Mucosa of stomach (tissue), 1 donor: ENCODE measurements around the gene NOC4L.

Experiments used
- H3K27me3 ChIP-seq: one replicate; pipeline ENCODE4 v1.7.0; 2013; ENCODE audit warnings: mild to moderate bottlenecking, low read length; ENCODE audit not compliant: control insufficient read depth, insufficient read depth
- H3K36me3 ChIP-seq: one replicate; pipeline ENCODE4 v1.7.0; 2013; ENCODE audit warnings: low read length; ENCODE audit not compliant: control insufficient read depth, insufficient read depth
- H3K4me1 ChIP-seq: one replicate; pipeline ENCODE4 v1.7.0; 2013; ENCODE audit warnings: mild to moderate bottlenecking, low read length; ENCODE audit not compliant: control insufficient read depth, insufficient read depth
- H3K4me3 ChIP-seq: one replicate; pipeline ENCODE4 v1.7.0; 2013; ENCODE audit warnings: low read length
- H3K9ac ChIP-seq: one replicate; pipeline ENCODE4 v1.7.0; 2013; ENCODE audit warnings: mild to moderate bottlenecking, low read length, moderate library complexity
- H3K9me3 ChIP-seq: one replicate; pipeline ENCODE4 v1.7.0; 2013; ENCODE audit warnings: mild to moderate bottlenecking, low read length, moderate library complexity; ENCODE audit not compliant: control insufficient read depth
- donor health status: Pancreatic carcinoma.

NOC4L gene

DNA sequence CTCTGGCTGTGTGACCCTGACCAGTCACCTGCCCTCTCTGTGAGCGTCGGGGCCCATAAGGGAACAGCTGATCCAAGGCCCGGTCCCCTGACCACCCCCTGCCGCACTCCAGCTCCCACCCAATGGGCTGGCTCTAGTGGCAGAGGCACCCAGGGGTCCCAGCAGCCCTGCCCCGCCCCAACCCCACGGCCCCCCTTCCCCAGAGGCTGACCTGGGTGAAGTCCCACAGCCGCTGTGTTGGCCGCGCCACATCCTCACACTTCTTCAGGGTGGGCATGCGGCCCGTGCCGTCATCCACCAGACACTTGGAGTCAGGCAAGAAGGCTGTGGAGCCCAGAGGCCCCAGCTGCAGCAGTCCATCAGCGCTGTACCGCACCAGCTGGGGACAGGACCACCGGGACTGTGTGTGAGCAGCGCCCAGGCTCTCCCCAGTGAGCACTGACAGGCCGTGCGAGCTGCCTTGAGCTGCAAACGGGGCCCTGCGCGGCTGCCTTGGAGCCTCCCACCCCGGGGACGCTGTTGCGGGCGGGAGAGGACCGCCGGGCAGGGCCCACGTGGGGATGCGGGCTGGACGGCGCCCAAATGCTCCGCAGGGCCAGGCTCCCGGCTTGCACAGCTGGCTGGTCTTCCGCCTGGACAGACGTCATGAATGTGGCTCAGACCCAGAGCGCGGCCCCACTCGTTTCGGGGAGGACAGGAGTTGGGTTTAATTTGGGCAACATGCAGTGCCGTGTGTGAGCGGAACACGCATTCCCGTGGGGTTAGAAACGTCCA, 53.5 kb downstream of the NOC4L start:
- no peak overlapping the region for H3K4me3 ChIP-seq

DNA sequence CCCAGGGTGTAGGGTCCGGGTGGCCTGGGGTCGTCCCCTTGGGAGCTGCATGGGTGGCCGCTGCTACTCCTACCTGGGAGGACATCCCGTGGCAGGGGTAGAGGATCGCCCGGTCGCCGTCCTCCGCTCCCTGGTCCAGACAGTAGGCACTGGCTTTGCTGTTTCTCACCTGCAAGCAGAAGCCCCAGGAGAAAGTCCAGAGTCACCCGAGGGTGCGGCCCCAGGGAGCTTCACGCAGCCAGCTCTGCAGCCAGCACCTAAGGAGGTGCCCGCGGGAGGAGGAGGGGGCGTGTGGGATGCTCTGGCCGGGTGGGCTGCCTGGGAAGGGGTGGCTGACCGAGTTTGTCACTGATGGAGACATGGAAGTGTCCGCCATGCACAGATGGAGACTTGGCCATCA, 54.8 kb downstream of the NOC4L start:
- Histone ChIP-seq H3K9ac (no peak overlapping the region), H3K4me3 (no peak overlapping the region), H3K27me3 (peaks cover 6% of the 10 kb centered on the region)

More for the DNA sequence above, 53.5 kb downstream of the NOC4L start:
- no peaks in the 10 kb centered on the region for H3K27me3 ChIP-seq
- H3K9ac ChIP-seq, result no peak overlapping the region
- H3K36me3 ChIP-seq, result no peaks in the 10 kb centered on the region
- H3K4me1 ChIP-seq, result no peaks in the 10 kb centered on the region
- H3K9me3 ChIP-seq, result peaks cover 9% of the 10 kb centered on the region

DNA sequence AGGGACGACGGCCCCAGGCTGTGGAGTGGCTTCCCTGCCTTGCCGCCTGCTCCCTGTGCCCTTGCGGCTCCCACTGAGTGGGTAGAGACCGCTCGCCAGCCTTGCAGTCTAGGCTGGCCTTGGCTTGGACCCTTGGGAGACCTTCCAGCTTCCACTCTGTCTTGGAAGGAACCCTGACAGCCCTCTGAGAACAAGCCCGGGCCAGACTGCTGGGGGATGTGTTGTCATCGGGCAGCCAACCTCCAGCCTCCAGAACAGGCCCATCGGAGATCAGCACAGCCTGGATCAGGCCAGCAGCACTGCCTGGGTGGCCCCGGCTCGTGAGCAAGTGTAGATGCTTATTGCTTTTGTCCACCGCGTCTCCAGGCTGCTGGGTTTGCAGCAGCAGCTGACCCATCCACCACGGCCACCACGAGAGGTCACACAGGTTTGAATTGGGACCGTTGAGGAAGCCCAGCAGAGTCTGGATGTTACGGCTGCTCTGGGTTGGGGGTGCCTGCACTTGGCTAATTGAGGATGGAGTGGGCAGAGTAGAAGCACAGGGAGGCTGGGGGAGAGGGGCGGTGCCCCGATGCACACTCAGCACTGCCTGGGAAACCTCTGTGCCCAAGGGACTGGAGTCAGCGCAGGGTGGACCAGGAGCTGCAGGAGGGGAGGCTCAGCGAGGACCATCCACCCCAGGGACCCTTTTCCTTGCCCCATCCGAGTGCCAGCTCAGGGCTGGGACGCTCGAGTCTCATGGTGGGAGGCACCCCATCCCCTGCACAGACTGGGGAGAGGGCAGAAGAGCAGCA, 55.5 kb downstream of the NOC4L start:
- Histone ChIP-seq H3K27me3 (peaks cover 13% of the 10 kb centered on the region), H3K4me1 (no peaks in the 10 kb centered on the region), H3K36me3 (no peaks in the 10 kb centered on the region), H3K4me3 (no peak overlapping the region), H3K9me3 (no peaks in the 10 kb centered on the region), H3K9ac (no peak overlapping the region)

More for the DNA sequence above, 54.8 kb downstream of the NOC4L start:
- Histone ChIP-seq H3K9me3 (peaks cover 6% of the 10 kb centered on the region), H3K36me3 (no peaks in the 10 kb centered on the region), H3K4me1 (no peaks in the 10 kb centered on the region)

DNA sequence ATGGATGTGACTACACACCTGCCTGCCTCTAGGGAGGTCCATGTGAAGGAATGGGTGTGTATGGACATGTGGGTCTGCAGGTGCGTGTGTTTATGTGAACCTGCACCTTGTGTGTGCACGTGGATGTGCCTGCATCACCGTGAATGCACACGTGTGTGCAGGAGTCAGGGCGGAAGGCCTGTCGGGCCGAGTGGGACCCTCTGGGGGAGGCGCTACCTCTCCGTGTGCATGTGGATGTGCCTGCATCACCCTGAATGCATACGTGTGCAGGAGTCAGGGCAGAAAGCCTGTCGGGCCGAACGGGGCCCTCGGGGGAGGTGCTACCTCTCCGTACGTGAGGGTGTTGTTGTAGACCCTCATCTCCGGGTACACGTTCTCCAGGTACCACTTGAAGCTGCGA, 56.5 kb downstream of the NOC4L start:
- Histone ChIP-seq H3K4me1 (peaks cover 5% of the 10 kb centered on the region), H3K27me3 (peaks cover 23% of the 10 kb centered on the region)

DNA sequence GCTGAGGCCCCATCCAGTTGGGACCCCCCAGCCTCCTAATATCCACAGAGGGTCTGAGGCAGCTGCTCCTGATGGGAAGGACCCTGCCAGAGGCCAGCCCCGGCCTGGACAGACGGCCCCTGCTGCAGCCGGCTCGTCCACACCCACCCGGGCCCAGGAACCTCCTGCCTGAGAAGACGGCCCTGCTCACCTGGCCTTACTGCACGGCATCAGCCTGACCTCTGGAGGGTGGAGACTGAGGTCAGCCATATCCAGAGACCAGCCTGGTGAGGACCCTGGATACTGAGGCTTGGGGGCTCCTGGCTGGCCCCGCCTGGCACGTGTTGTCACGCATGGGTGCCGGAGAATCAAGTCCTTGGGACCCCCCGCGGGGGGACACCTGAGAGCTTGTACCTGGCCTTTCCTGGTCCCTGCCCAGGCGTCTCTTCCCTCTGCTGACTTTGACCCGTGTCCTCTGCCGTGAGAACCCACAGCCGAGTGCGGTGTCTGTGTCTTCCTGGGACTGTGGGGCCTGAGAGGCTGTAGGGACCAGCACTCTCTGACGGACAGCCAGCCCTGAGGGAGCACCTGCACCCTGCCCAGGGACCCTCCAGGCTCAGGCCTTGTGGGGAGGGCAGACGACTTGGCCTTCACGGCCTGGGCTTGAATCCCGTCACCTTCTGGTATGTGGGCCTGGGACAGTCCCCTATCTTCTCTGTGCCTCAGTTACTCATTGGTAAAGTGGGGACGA, 57.3 kb downstream of the NOC4L start:
- no peak overlapping the region for H3K9ac ChIP-seq
- no peaks in the 10 kb centered on the region for H3K36me3 ChIP-seq
- H3K4me1 ChIP-seq, result peaks cover 5% of the 10 kb centered on the region
- H3K9me3 ChIP-seq, result no peaks in the 10 kb centered on the region
- no peak overlapping the region for H3K4me3 ChIP-seq
- H3K27me3 ChIP-seq, result peaks cover 28% of the 10 kb centered on the region

More for the DNA sequence above, 56.5 kb downstream of the NOC4L start:
- Histone ChIP-seq H3K4me3 (no peak overlapping the region), H3K9me3 (no peaks in the 10 kb centered on the region), H3K9ac (no peak overlapping the region), H3K36me3 (no peaks in the 10 kb centered on the region)
